Measurements from ENCODE around the gene SLC16A1.
"Not testable (repeated sequence)": the region's sequence is repeated elsewhere in the genome, so short reads cannot be mapped to it uniquely, and the experiment has no call there.

The SLC16A1 gene

DNA sequence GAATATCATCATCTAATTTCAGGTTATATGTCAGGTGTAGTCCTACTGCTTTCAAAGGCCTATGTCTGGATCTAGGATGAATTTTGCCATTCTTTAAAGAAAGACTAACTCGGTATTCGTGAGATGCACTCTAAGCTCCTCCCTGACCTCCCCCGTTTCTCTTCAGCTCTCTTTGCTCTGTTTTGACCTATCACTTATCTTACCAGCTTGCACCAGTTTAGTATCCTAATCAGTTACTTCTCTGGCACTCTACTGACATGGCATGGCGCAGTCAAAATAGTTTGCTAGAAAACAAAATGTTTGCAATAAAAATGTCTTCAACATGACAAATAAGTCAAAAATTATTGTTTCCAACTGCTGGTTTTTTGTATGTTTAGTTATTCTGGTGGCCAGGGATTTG lies 8.4 kb upstream of the SLC16A1 start:
- no peak for DNase-seq (ENCODE audit: low read depth in 2 of 2)

DNA sequence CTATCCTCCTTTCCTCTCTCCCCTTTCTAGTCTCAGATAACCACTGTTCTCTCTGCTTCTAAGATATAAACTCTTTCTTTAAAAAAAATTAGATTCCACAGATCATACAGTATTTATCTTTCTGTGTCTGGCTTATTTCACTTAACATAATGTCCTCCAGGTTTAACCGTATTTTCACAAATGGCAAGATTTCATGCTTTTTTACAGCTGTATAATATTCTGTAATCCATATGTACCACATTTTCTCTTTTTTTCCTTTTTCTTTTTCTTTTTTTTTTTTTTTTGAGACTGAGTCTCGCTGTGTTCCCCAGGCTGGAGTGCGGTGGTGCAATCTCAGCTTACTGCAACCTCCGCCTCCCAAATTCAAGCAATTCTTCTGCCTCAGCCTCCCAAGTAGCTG lies 5.1 kb upstream of the SLC16A1 start:
- DNase-seq (ENCODE audit: low read depth in 2 of 2) = no peak

DNA sequence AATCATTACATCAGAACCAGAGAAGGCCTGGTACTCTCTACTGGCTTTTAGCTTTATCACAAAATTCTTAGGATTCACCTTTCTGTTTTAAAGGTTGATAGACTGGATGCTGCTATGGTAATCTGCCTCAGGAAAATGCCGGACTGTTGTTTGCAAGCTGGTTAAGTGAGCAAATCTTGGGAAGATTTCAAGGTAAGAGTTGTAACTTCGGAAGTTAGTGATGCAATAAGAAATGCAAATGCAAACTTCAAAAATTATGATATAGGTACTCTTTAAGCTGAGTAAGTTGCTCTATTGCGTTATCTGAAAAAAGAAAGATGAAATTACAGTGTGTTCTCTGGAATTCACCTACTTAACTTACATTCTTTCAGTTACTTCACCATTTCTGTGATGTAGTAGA lies 4.4 kb upstream of the SLC16A1 start:
- DNase-seq (ENCODE audit: low read depth in 2 of 2) = no peak

DNA sequence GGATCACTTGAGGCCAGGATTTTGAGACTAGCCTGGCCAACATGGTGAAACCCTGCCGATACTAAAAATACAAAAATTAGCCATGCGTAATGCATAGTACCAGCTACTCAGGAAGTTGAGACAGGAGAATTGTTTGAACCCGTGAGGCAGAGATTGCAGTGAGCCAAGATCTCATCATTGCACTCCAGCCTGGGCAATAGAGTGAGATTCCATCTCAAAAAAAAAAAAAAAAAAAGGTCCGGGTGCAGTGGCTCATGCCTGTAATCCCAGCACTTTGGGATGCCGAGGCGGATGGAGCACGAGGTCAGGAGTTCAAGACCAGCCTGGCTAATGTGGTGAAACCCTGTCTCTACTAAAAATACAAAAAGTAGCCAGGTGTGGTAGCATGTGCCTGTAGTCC lies 2.2 kb upstream of the SLC16A1 start:
- not testable (repeated sequence) for DNase-seq (ENCODE audit: low read depth in 2 of 2)

DNA sequence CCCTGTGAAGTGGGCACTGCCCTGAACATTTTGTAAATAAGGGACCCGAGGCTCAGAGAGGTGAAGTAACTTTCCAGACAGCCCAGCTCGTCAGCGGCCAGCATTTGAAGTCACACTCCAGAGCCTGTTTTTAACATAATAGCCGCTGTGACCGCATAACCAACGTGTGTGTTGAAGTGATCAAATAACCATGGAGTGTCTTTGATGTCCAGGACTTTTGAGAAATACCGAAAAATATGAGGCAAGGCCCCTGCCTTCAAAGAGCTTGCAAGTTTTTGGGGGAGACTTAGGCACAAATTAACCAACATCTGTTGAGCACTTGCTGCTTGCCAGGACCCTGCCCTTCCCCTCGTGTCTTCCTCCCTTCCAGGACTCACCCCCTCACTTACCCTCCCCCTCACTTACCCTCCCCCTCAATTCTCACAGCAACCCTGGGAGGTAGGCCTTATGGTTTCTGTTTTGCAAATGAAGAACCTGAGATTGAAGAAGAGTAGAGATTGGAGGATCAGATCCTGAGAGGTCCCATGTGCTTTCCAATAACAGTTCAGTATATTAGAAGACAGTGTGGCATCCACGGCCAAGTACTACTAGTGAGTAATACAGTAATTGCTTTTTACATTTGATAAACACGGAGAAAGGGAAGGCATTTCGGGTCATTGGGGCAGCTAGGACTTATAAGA lies 1.3 kb upstream of the SLC16A1 start:
- peak; percentile 4 to 23 for DNase-seq (ENCODE audit: low read depth in 2 of 2)

DNA sequence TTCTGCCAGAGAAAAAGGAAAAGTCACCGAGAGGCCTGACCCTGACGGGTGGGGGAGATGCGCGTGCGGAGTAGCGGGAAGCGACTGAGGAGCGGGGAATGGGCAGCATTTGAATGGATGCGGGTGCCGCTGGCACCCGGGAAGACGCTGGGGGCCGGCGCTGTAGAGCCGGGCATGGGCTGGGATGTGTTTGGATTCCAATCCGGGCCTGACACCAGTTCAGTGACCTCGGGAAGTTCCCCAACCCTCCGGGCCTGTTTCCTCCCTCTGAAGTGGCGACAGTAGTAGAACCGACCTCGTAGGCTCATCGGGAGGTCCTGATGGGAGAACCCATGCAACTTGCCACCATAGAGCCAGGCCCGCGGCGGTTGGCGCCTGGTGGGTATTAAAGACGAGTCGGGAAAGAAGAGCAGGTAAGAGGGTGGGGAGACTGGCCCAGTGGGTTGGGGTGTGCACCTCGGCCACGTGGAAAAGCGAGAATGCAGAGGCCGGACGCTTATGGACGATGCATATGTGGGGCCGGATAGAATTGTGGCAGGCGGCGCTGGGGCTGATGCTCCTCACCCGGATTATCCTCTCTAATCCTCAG lies 642 bp upstream of the SLC16A1 start:
- peak; percentile 8 to 12 for DNase-seq (ENCODE audit: low read depth in 2 of 2)

DNA sequence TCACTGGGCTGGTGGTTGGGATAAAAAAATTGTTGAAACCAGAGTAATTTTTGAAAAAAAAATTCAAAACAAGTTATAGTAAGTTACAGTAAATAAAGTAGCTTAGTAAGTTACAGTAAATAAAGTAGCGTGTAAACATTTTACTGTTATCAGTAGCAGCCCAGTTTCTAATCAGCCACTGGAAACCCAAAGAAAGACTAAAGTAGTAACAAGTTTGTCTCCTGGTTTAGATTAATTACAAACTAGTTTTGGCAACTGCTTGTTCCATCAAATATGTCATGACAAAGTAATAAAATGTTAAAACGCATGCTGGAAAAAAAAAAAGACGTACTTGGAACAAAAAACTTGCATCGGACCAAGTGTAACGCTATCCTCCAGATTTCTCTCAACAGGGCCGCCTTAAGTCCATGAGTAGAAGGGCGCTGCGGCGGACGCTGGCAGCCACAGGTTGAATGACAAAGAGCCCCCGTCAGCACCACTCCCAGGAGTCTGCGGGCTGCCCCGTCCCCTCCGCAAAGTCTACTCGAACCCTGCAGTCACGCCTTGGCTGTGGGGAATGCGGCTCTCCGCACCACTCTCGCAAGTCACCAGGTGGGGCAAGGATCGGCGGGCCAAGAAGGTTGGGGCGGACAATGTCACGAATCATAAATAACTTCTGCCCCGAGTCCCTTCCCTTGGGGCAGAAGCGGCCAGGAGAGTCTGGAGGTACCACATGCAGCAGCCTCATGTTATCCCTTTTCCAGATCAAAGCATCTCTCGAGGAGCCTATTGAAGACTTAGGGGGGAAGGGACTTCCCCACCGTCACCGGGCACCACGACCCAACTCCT lies 837 bp downstream of the SLC16A1 start:
- peak; percentile 51 to 56 for DNase-seq (ENCODE audit: low read depth in 2 of 2)

DNA sequence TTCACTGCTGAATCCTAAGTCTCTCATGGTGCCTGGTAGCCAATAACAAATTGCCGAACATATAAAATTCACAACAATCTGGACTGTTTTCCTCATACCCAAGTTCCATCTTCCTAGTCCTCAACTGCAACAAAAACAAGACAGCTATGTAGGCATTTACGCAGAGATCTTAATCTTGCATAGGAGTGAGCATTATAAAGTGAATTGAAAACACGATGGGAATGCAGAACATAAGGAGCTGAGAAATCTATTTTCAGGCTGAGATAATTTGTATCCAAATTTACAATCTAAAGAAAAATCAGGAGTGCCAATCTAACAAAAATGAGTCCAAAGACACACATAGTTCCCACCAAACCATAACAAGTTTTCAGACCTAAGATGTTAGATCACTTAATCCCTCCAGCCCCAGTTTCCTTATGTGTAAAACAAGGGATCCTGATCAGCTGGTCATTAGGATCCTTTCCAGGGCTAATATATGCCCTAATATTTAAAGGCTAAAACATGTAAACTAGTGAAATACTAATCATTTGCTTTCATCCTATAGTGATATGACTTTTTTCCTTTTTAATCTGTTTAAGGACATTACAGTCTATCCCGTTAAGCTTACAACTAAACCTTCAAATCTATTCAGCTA lies 1.9 kb downstream of the SLC16A1 start:
- DNase-seq (ENCODE audit: low read depth in 2 of 2) = no peak

DNA sequence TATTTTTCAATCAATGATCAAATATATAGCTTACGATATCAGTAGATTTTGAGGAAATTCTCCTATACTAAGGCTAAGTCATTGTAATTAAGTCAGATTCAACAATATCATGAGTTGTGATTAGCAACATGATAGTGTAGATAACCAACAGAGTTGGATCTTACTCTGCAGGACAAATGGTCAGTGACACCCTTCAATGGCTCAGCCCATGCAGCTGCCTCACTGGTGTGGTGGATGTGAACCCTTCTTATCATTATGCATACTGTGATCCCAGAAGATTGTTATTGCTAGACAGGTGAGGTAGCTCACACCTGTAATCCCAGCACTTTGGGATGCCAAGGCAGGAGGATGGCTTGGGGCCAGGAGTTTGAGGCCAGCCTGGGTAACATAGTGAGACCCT lies 5.6 kb downstream of the SLC16A1 start:
- DNase-seq (ENCODE audit: low read depth in 2 of 2) = no peak

DNA sequence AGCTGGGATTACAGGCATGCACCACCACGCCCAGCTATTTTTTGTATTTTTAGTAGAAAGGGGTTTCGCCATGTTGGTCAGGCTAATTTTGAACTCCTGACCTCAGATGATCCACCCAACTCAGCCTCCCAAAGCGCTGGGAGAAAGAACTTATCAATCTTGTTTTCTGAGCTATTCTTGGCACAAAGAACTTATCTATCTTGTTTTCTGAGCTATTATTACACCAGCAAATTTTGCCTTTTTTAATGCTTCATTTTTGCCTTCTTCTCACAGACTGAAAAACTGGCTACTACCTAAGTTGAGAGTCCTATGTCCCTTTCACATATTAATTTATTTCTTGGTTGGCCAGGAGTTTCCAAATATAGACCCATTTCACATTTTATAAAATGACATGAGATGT lies 9.3 kb downstream of the SLC16A1 start:
- no peak for DNase-seq (ENCODE audit: low read depth in 2 of 2)

DNA sequence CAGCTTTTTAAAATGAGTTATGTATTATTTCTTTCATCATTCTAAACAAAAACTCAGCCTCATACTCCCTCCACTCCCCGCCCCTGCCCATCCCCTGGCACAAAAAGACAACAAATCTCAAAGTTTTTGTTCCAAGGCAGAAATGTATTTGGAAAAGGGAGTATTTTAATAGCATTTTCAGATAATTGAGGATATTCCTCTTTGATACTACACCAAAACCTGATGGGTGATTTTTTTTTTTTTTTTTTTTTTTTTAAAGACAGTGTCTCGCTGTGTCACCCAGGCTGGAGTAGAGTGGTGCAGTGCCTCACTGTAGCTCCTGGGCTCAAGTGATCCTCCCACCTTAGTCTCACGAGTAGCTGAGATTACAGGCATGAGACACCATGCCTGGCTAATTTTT lies 16.2 kb downstream of the SLC16A1 start:
- DNase-seq (ENCODE audit: low read depth in 2 of 2) = no peak

DNA sequence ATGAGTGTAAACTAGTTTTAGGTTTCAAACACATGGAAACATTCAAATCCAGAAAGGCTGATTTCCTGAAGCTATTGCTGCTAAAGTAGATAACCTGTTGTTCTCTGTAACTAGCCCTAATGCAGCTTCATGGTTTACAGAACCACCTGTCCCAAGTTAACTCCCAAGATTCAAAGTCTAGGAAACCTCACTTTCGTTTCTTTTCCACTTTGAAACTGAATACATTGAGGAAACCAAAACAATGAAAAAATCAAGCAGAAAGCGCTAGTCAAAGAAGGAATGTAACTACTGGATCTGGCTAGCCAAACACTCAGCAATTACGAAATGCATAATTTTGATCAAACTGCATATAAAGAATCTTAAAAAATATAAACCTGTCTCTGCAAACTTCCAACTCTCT lies 17.8 kb downstream of the SLC16A1 start:
- no peak for DNase-seq (ENCODE audit: low read depth in 2 of 2)

DNA sequence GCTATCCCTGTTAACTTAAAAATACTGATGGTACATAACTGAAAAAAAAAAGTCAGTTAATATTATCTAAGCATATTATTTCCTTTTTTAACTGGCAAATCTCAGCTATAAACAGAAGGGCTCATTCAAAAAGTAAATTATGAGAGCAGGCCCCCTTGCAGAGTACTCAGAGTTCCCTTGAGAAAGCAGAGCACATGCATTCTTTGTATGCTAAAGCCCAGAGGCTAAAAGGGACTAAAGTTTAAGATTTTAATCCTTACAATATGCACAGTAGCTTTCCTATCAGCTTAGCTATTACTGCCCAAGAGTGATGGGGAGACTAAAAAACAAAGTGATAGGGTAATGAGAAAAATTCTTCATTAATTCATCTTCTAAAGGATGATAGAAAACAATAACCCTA lies 18.5 kb downstream of the SLC16A1 start:
- DNase-seq (ENCODE audit: low read depth in 2 of 2) = no peak

DNA sequence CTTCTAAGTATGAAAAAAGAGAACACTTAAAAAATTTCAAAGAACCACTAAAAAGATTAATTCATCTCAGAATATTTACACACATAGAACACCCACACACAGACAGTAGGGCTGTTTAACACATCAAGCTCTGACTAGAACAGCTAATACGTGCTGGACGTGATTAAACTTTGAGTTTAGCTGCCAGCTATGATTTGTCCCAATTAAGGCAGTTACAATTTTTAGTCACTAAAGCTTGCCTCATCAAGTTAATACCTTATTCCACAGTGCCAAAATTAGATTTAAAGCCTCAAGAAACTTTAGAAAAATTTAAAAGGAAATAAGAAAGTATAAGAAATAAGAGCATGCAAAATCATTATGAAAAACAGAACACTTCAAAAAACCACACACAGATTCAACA lies 18.9 kb downstream of the SLC16A1 start:
- DNase-seq (ENCODE audit: low read depth in 2 of 2) = no peak

DNA sequence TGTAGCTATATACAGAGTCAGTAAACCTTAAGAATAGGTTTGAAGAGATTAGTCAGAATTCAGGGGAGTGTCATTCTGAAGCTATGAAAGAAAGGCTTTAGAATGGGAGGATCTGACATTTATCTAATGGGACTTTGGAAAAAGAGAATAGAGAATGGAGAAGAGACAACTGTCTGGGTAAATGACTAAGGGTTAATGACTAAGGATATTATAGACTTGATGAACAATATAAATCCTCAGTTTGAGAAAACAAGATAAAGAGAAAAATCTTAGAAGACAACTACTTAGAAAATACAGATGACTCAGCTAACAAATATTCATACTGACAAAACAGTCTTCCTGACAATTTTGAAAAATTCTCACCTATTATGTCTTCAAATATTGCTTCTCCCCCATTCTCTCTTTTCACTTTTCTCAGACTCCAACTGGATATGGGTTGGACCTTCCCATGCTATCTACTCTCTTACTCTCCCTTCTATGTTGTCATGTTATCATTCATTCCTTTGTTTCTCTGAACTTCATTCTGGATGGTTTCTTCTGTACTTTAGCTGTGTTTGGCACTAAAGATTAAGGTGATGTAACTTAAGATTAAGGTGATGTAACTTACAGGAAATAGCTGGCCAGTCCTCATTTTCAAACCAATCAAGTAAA lies 20.4 kb downstream of the SLC16A1 start:
- no peak for DNase-seq (ENCODE audit: low read depth in 2 of 2)

DNA sequence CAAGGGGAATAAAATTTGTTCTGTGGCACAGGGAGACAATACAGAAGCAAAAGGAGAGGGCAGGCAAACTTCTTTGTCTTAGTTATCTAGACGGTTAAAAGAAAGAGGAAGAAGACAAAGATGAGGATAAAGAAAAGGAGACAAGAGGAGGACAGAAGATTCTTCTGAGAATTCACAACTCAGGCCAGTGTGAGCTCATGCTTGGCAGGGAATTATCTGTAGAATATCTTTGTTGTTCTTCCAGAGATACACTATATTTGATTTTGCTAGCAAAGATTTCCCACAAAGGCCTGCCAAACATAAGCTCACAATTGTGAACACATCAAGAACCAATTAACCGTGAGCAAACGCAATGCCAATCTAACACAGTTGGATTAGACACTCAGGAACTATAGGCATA lies 21.4 kb downstream of the SLC16A1 start:
- DNase-seq (ENCODE audit: low read depth in 2 of 2) = no peak

DNA sequence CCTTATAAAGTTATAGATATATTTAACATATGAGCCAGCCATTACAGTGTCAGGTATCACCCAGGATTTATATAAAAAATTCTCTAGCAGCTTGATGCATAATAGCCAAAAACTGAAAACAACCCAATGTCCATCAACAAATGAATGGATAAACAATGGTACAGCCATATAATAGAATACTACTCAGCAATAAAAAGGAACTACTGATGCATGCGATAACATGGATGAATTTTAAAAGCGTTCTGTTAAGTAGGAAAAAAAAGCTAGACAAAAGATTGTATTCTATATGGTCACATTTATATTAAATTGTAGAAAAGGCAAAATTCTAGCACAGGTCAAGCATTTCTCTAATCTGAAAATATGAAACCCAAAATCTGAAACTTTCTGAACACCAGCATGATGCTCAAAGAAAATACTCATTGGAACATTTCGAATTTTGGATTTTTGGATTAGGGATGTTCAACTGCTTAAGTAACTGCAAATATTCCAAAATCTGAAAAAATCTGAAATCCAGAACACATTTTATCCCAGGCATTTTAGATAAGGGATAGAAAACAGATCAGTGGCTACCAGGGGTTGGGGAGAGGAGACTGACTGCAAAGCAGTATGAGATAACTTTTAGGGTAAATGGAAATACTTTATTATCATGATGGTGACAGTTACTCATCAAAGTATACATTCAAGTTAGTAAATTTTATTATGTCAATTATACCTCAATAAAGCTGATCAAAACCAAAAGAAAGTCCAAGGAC lies 22.0 kb downstream of the SLC16A1 start:
- no peak for DNase-seq (ENCODE audit: low read depth in 2 of 2)

DNA sequence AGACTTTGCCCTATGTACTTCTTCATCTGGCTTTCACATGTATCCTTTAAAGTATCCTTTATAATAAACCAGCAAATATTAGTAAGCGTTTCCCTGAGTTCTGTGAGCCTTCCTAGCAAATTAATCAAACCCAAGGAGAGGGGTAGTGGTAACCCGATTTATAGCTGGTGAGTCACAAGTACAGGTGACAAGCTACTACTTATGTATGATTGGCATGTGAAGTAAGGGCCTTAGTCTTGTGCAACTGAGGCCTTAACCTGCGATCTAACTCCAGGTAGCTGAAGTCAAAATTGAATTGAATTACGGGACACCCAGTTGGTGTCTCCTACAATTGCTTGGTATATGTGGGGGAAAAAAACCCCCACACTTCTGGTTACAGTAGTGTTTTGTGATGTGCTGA lies 26.0 kb downstream of the SLC16A1 start:
- DNase-seq (ENCODE audit: low read depth in 2 of 2) = no peak

DNA sequence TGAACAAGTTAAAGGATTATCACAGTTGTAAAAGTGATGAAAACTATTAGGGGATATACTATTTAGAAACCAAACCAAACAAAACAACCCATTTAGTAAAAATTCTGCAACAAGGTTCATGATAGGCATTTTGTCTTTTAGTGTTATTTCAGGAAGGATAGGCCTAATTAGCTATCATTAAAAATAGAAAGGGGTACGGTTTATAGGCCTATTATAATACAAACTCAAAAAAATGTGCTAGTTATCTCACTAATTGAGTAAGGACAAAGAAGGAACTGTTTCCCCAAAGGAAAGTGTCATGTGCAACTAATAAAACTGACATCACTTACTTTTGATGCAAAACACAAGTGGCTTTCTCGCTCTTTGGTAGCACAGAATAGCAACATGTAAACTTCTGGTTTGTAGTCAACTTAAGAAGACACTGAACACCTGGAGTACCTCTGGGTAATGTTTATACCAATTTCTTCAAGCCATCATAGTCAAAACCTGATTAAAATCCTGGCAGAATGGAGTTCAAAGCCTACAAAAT lies 28.5 kb downstream of the SLC16A1 start:
- DNase-seq (ENCODE audit: low read depth in 2 of 2) = no peak

DNA sequence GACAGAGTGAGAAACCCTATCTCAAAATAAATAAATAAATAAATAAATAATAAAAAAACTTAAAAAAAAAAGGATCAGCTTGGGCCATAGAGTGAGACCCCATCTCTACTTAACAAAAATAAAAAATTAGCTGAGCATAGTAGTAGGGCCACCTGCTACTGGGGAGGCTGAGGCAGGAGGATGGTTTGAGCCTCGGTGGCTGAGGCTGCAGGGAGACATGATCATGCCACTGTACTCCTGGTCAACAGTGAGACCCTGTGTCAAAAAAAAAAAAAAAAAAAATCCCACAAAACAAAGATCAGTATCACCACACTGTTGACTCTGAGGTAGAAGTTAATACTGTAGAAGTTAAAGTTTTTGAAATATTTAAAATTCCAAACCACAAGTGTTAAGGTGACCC lies 29.1 kb downstream of the SLC16A1 start:
- DNase-seq (ENCODE audit: low read depth in 2 of 2) = no peak

DNA sequence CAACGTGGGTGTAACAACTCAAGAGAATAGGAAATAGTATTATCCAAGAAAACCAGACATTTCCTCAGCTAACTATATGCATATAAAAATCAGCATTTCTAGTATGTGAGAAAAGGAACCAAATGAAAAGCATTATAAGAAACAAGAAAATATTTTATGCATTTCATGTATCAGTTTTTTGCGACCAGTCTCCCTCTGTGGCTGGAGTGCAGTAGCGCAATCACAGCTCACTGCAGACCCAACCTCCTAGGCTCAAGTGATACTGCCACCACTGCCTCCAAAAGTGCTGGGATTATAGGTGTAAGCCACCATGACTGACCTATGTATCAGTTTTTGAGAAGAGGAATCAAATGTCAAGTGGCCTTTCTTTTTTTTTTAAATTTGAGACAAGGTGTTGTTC lies 31.0 kb downstream of the SLC16A1 start:
- no peak for DNase-seq (ENCODE audit: low read depth in 2 of 2)
